Islet of Langerhans (tissue), 1 donor: ENCODE measurements around the gene BRPF1.

Experiments
- FAIRE-seq: peaks from one replicate; lab custom pipeline; 2011; peaks lifted over from hg19 to GRCh38; lab: Jason Lieb, UNC

Gene BRPF1

DNA sequence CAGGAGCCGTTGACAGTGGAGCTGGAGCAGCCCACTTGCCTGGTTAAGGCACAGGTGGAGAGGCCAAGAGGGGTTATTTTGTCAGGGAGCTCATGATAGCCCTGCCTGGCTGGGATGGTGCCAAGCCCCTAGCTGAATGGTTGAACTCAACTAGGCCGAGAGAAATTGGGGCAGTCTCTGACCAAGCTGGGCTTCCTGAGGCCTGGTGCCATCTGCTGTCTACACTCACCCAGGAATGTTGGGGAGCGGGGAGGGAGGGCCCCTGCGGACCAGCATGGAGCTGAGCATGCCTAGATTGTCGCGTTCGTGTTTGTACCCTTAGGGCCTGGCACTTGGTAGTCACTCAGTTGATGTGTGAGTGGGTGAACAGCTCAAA, 1.2 kb downstream of the BRPF1 start:
- FAIRE-seq: no peak

- FAIRE-seq: no peak
These were observed 5.3 kb downstream of the BRPF1 start for GRCh38 chr3:9736831-9737230.

DNA sequence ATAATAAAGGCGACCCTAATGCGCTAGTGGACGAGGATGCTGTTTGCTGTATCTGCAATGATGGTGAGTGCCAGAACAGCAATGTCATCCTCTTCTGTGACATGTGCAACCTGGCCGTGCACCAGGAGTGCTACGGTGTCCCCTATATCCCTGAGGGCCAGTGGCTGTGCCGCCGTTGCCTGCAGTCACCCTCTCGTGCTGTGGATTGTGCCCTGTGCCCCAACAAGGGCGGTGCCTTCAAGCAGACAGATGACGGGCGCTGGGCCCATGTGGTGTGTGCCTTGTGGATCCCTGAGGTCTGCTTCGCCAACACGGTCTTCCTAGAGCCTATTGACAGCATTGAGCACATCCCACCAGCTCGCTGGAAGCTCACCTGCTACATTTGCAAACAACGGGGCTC, 7.6 kb downstream of the BRPF1 start:
- no peak for FAIRE-seq

DNA sequence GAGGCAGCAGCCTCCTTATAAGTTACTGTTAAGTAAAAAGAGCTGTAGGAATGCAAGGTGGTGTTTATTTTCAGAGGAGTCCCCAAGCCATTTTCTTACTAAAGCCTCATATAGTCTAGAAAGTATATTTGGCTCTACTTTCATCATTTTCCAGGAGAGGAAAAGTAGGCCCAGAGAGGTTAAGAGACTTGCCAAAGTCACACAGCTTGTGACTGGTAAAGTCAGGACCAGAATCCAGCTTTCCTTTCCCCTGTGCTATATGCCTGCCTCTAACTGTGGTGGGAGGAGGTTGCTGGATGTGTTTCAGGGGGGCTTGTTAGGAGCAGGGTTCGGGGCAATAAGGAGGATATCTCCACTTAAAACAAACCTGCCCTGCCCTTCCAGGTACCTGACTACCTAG, 11.0 kb downstream of the BRPF1 start:
- no peak for FAIRE-seq

GRCh38 chr3:9743548-9743947, 12.0 kb downstream of the BRPF1 start:
- no peak for FAIRE-seq

DNA sequence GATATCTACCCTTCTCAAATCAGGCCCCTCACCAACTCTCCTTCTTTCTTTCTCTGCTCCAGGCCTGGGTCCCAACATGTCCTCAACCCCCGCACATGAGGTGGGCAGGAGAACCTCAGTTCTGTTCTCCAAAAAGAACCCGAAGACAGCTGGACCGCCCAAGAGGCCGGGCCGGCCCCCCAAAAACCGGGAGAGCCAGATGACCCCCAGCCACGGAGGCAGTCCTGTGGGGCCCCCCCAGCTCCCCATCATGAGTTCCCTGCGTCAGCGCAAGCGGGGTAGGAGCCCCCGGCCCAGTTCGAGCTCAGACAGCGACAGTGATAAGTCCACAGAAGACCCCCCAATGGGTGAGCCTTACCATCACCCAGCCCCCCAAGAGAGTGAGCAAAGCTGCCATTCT, 12.6 kb downstream of the BRPF1 start:
- no peak for FAIRE-seq

- FAIRE-seq: no peak
These were observed 14.0 kb downstream of the BRPF1 start for GRCh38 chr3:9745521-9745920.

GRCh38 chr3:9746330-9746729, 14.8 kb downstream of the BRPF1 start:
- FAIRE-seq: no peak

- FAIRE-seq: no peak
These were observed 15.7 kb downstream of the BRPF1 start for GRCh38 chr3:9747267-9747666.

DNA sequence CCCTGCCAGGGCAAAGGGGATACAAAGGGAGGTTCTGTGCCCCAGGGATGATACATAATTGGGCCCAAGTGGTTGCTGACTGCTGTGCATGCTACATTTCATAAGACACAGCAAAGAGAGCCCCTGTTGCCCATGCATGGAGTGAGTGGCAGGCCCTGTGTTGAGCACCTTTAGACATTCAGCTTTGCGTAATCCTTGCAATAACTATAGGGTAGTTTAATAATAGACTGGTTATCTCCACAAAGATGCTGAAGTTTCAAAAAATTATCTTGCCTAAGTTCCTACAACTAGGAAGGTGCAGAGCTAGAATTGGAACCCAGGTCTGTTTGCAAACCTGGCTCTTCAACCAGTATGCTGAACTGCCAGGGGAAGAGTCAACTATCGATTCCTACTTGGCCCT, 16.5 kb downstream of the BRPF1 start:
- FAIRE-seq: no peak

- no peak for FAIRE-seq
These were observed 17.7 kb downstream of the BRPF1 start for GRCh38 chr3:9749296-9749644.

- no peak for FAIRE-seq
These were observed 18.4 kb downstream of the BRPF1 start, which contains the start of gene OGG1 for GRCh38 chr3:9749645-9750555. Gene OGG1, plus strand, starts transcription at chr3:9749952. Its CDS starts 335 bp downstream, at chr3:9750287.

DNA sequence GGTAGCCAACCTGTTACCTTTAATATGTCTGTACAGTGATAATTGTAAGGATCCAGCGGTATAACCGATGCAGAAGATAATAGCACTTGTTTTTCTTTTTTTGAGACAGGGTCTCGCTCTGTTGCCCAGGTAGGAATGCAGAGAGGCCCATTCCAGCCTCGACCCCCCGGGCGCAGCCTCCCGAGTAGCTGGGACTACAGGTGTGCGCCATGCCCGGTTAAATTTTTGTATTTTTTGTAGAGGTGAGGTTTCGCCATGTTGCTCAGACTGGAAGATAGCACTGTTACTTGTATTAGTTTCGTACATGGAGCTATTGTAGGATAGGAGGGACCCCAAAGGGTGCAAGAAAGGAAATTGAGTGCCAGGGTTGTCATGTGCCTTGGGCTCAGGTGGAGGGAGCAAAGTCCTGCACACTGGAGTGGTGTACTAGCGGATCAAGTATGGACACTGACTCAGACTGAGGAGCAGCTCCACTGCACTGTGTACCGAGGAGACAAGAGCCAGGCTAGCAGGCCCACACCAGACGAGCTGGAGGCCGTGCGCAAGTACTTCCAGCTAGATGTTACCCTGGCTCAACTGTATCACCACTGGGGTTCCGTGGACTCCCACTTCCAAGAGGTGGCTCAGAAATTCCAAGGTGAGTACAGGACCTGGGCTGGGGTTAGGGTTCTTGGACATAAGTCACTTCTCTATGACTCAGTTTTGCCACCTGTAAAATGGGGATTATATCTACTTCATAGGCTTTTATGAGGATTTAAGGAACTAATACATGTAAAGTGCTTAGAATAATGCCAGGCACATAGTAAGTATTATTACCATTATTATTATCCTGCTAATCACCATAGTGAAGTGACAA, 19.2 kb downstream of the BRPF1 start:
- FAIRE-seq: no peak

GRCh38 chr3:9754678-9755077, 23.1 kb downstream of the BRPF1 start:
- FAIRE-seq: no peak

DNA sequence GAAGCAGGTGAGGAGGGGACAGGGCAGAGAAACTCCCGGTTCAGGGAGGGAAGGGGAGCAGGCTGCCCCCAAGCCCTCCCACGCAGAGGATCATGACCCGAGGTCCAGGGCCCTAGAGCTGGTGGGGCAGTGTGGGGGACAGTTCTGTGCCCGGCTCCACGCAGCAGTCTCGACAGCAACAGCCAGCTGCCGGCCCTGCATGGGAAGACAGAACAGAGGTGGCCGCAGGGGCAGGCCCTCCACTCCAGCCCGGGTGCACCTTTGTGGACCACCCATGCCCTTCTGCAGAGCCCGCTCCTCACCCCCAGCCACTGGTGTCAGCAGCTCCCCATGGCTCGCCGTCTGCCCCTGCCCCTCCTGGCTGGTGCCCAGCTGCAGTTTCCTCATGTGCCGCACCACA, 25.9 kb downstream of the BRPF1 start:
- no peak for FAIRE-seq

DNA sequence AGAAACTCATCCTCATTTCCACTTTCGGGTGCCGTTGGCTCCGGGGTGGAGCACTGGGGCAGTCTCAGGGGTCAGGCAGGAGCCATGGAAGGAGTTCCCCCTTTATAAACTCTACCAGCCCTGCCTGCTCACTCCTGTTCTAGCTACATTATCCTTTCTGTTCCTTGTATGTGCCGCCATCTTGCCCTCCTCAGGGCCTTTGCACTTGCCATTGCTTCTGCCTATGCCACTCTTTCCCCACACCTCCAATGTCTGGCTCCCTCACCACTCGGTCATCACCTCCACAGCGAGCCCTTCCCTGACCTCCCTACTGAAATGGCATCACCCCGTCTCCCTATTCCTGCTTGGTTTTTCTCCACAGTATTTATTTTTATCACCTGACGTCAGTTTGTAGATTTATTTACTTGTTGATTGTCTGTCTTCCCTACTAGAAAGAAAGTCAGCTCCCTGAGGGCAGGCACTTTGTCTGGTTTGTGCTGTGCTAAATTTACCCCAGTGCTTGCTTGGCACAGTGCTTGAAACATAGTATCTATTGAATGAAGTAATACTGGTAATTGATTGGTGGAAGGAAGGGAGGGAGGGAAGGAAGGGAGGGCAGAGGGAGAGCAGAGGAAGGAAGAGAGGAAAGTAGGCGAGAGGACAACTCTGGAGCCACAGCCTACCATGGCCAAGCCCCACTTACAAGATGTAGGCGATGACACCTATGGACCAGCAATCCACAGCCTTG, 29.4 kb downstream of the BRPF1 start:
- FAIRE-seq: no peak

GRCh38 chr3:9761919-9762318, 30.4 kb downstream of the BRPF1 start:
- no peak for FAIRE-seq

- no peak for FAIRE-seq
These were observed 31.3 kb downstream of the BRPF1 start for GRCh38 chr3:9762871-9763270.

DNA sequence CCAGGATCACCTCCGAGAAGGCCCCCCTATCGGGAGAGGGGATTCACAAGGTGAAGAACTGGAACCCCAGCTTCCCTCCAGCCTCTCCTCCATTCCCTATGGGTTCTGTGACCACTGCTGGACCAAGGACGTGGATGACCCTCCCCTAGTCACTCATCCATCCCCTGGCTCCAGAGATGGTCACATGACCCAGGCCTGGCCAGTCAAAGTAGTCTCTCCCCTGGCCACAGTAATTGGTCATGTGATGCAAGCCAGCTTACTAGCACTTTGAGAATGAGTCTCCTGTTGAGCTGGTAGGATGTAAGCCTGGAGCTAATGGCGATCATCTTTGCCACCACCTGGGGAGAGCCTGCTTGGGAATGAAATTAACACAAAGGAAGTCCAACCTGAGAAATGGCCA, 34.3 kb downstream of the BRPF1 start:
- no peak for FAIRE-seq

GRCh38 chr3:9767418-9767817, 35.9 kb downstream of the BRPF1 start:
- FAIRE-seq: no peak

DNA sequence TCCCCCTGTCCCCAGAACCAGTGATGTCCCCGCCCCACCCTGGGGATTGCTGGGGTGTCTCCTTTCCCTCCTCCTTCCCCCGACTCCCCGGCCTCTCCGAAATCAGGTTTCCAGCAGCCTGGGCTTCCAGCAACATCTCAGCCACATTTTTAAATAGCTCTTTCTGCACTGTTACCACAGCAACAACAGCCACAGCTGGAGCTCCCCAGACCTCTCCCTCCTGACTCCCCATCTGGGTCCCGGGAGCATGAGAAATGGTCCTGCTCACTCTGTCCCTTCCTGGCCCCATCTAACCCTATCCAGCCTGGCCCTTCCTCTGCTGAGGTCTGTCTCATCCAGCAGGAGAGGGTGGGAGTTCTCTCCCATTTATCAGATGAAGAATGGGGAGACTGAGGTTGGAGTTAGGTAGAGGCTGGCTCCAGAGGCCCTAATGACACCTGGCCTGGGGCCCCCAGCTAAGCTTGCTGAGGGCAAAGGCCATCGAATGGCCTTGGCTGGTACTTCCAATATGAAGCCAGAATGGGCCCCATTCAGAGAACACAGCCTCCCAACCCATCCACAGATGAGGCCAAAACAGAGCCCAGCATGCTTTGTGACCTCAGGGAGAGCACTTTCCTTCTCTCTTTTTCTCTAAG, 36.7 kb downstream of the BRPF1 start:
- FAIRE-seq: no peak

DNA sequence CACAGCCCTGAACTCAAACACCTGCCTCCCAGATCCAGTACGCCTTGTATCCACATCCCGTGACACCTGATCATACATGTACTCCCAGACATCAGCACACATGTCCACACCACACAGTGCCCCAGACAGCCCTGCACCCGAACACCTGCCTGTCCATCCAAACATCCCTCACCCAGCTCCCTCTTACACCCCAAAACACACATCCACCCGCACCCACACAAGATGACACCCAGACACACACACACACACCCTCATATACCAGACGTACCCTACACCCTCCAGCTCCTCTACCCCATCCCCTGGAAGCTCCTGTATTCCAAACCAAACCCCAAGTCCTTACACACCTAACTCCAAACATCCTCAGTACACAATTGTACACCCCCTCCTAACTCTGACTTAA, 37.5 kb downstream of the BRPF1 start:
- FAIRE-seq: no peak
